ENCODE measurements around the gene SMG9.

SMG9 gene

GRCh38 chr19:43748205-43748594 is 6.6 kb downstream of the SMG9 start:
- Histone ChIP-seq H3K9me3 (ENCODE audit: control insufficient read depth, insufficient read depth, low read depth, low read length) (no peaks in the 10 kb centered on the region), H3K36me3 (ENCODE audit: control insufficient read depth in 2 of 2, insufficient read depth in 1 of 2, low read length in 2 of 2) (peaks cover 80 to 95% of the 10 kb centered on the region in 2 experiments), H3K27ac (ENCODE audit: extremely low read depth, low read depth, low read length) (no peak overlapping the region), H3K4me3 (ENCODE audit: low read depth, low read length) (no peak overlapping the region), H3K4me1 (ENCODE audit: control insufficient read depth, insufficient read depth, low read length) (peaks cover 2% of the 10 kb centered on the region)
- ChIA-PET CTCF (interaction anchor here (1.0 to 8.1 kb wide), 5 partner anchors 18 to 80 kb away, joined by 4 to 111 read pairs (median 6); no protein-coding TSS in a partner anchor), POLR2A (no interaction called here)
- TF ChIP-seq ZNF18 (tag by site-specific recombination; IDR thresholded peaks at IDR 0.05): no peak
- TF ChIP-seq, protein P1, sequence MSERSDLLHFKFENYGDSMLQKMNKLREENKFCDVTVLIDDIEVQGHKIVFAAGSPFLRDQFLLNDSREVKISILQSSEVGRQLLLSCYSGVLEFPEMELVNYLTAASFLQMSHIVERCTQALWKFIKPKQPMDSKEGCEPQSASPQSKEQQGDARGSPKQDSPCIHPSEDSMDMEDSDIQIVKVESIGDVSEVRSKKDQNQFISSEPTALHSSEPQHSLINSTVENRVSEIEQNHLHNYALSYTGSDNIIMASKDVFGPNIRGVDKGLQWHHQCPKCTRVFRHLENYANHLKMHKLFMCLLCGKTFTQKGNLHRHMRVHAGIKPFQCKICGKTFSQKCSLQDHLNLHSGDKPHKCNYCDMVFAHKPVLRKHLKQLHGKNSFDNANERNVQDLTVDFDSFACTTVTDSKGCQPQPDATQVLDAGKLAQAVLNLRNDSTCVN (tag by site-specific recombination; optimal IDR thresholded peaks at IDR 0.05): peak; percentile 8

GRCh38 chr19:43747557-43748204 is 7.1 kb downstream of the SMG9 start:
- Histone ChIP-seq H3K36me3 (ENCODE audit: control insufficient read depth in 2 of 2, insufficient read depth in 1 of 2, low read length in 2 of 2) (peaks cover 85 to 99% of the 10 kb centered on the region in 2 experiments), H3K27ac (ENCODE audit: extremely low read depth, low read depth, low read length) (0 out of 2 replicates have a peak overlapping the region, but pooled peaks have one; percentile 17), H3K4me1 (ENCODE audit: control insufficient read depth, insufficient read depth, low read length) (no peaks in the 10 kb centered on the region; the same call in 1 of the 2 replicates), H3K4me3 (ENCODE audit: low read depth, low read length) (no peak overlapping the region), H3K9me3 (ENCODE audit: control insufficient read depth, insufficient read depth, low read depth, low read length) (no peaks in the 10 kb centered on the region)
- ChIA-PET POLR2A (interaction anchor here (1.5 to 1.9 kb wide), 2 partner anchors 18 to 79 kb away, joined by 4 read pairs; no protein-coding TSS in a partner anchor), CTCF (interaction anchor here (1.0 to 8.1 kb wide), 8 partner anchors 13 to 79 kb away, joined by 4 to 203 read pairs (median 8); partner anchors contain the start of gene KCNN4)
- TF ChIP-seq ZNF10 (tag by site-specific recombination; IDR thresholded peaks at IDR 0.05): no peak
- TF ChIP-seq, protein P2, sequence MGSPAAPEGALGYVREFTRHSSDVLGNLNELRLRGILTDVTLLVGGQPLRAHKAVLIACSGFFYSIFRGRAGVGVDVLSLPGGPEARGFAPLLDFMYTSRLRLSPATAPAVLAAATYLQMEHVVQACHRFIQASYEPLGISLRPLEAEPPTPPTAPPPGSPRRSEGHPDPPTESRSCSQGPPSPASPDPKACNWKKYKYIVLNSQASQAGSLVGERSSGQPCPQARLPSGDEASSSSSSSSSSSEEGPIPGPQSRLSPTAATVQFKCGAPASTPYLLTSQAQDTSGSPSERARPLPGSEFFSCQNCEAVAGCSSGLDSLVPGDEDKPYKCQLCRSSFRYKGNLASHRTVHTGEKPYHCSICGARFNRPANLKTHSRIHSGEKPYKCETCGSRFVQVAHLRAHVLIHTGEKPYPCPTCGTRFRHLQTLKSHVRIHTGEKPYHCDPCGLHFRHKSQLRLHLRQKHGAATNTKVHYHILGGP (tag by site-specific recombination; IDR thresholded peaks at IDR 0.05): no peak
- no peak for TF ChIP-seq FEZF1 (tag by site-specific recombination; IDR thresholded peaks at IDR 0.05)
- TF ChIP-seq ZNF266 (tag by site-specific recombination; IDR thresholded peaks at IDR 0.05; ENCODE audit: low read depth): no peak
- TF ChIP-seq ZNF37A (tag by site-specific recombination; IDR thresholded peaks at IDR 0.05): no peak
- no peak for TF ChIP-seq BCL11A (tag by site-specific recombination; IDR thresholded peaks at IDR 0.05; ENCODE audit: low read depth)

GRCh38 chr19:43743059-43743458 is 11.7 kb downstream of the SMG9 start:
- H3K4me3 ChIP-seq (ENCODE audit: low read depth, low read length): no peak overlapping the region
- POLR2A ChIA-PET: interaction anchor here (1.0 to 1.2 kb wide), 3 partner anchors 12 to 75 kb away, joined by 5 read pairs; partner anchors contain the start of genes PLAUR and SMG9
- no peak overlapping the region for H3K27ac ChIP-seq (ENCODE audit: extremely low read depth, low read depth, low read length)
- no peaks in the 10 kb centered on the region for H3K4me1 ChIP-seq (ENCODE audit: control insufficient read depth, insufficient read depth, low read length)
- H3K9me3 ChIP-seq (ENCODE audit: control insufficient read depth, insufficient read depth, low read depth, low read length): no peaks in the 10 kb centered on the region
- H3K36me3 ChIP-seq (ENCODE audit: control insufficient read depth in 2 of 2, insufficient read depth in 1 of 2, low read length in 2 of 2): peaks cover 92 to 100% of the 10 kb centered on the region in 2 experiments
- TF ChIP-seq ZNF791 (tag by site-specific recombination; IDR thresholded peaks at IDR 0.05) (no peak), WT1 (tag by site-specific recombination; IDR thresholded peaks at IDR 0.05) (no peak)
- TF ChIP-seq, protein P3, sequence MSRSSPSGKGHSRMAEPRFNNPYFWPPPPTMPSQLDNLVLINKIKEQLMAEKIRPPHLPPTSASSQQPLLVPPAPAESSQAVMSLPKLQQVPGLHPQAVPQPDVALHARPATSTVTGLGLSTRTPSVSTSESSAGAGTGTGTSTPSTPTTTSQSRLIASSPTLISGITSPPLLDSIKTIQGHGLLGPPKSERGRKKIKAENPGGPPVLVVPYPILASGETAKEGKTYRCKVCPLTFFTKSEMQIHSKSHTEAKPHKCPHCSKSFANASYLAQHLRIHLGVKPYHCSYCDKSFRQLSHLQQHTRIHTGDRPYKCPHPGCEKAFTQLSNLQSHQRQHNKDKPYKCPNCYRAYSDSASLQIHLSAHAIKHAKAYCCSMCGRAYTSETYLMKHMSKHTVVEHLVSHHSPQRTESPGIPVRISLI (tag by site-specific recombination; IDR thresholded peaks at IDR 0.05): no peak
- CTCF ChIA-PET: interaction anchor here (0.5 to 8.1 kb wide), 11 partner anchors 8 to 81 kb away, joined by 3 to 203 read pairs (median 6); partner anchors contain the start of genes KCNN4 and SMG9
